WTC11 (cell line): ENCODE results near the gene KHSRP. TPM values are rescaled to one million over a fixed set of nuclear protein-coding genes. Genes with fewer than 3 reads are reported as not detected.

Experiments used
- CREB1 ChIP-seq: sonication (generic); formaldehyde crosslinking; IDR thresholded peaks from 2 replicates; pipeline ENCODE4 v1.8.0; 2023; ENCODE audit warnings: mild to moderate bottlenecking, missing genetic modification reagents
- CREM ChIP-seq: sonication (generic); formaldehyde crosslinking; IDR thresholded peaks from 2 replicates; pipeline ENCODE4 v1.8.1; 2022; ENCODE audit warnings: mild to moderate bottlenecking, missing genetic modification reagents, moderate library complexity
- NR1H2 ChIP-seq: sonication (generic); formaldehyde crosslinking; IDR thresholded peaks from 2 replicates; pipeline ENCODE4 v1.9.0; 2021; ENCODE audit warnings: mild to moderate bottlenecking, moderate library complexity, missing genetic modification reagents
- PRRX2 ChIP-seq: fragments of 250-450 bp; sonication (Bioruptor Pico); IDR thresholded peaks from 2 replicates; pipeline ENCODE4 v1.8.0; 2021; ENCODE audit warnings: mild to moderate bottlenecking
- RELA ChIP-seq: sonication (generic); formaldehyde crosslinking; IDR thresholded peaks from 2 replicates; pipeline ENCODE4 v1.8.1; 2022; ENCODE audit warnings: missing genetic modification reagents, mild to moderate bottlenecking, borderline replicate concordance
- SMAD4 ChIP-seq: sonication (generic); formaldehyde crosslinking; IDR thresholded peaks from 2 replicates; pipeline ENCODE4 v1.8.0; 2022; ENCODE audit warnings: mild to moderate bottlenecking, missing genetic modification reagents
- SP1 ChIP-seq: sonication (generic); formaldehyde crosslinking; conservative IDR thresholded peaks from 2 replicates; pipeline ENCODE4 v1.8.1; 2022; ENCODE audit warnings: missing genetic modification reagents
- TEAD4 ChIP-seq: sonication (generic); formaldehyde crosslinking; IDR thresholded peaks from 2 replicates; pipeline ENCODE4 v1.8.0; 2022; ENCODE audit warnings: mild to moderate bottlenecking, missing genetic modification reagents
- TP53 ChIP-seq: sonication (generic); formaldehyde crosslinking; IDR thresholded peaks from 2 replicates; pipeline ENCODE4 v1.8.1; 2023; ENCODE audit warnings: mild to moderate bottlenecking, missing genetic modification reagents
- ZNF219 ChIP-seq: sonication (generic); formaldehyde crosslinking; IDR thresholded peaks from 2 replicates; pipeline ENCODE4 v1.8.0; 2023; ENCODE audit warnings: missing genetic modification reagents, mild to moderate bottlenecking, borderline replicate concordance
- ZNF232 ChIP-seq: sonication (generic); formaldehyde crosslinking; IDR thresholded peaks from 2 replicates; pipeline ENCODE4 v1.8.0; 2022; ENCODE audit warnings: mild to moderate bottlenecking, missing genetic modification reagents
- ZNF317 ChIP-seq: sonication (generic); formaldehyde crosslinking; IDR thresholded peaks from 2 replicates; pipeline ENCODE4 v1.8.1; 2023; ENCODE audit warnings: low read depth, mild to moderate bottlenecking, moderate library complexity, missing genetic modification reagents, borderline replicate concordance
- total RNA-seq: library from RNA; stranded (reverse); gene quantifications from 3 replicates; pipeline ENCODE4 v1.2.3, GENCODE V29; 2021
- TF ChIP-seq, protein P1 (sequence below): fragments of 250-450 bp; sonication (Bioruptor Pico); IDR thresholded peaks from 2 replicates; pipeline ENCODE4 v1.9.0; 2021; ENCODE audit warnings: mild to moderate bottlenecking
- TF ChIP-seq, protein P2 (sequence below): sonication (generic); formaldehyde crosslinking; IDR thresholded peaks from 2 replicates; pipeline ENCODE4 v1.8.1; 2022; ENCODE audit warnings: low read depth, mild to moderate bottlenecking, moderate library complexity, missing genetic modification reagents, borderline replicate concordance
- TF ChIP-seq, protein P3 (sequence below): sonication (generic); formaldehyde crosslinking; conservative IDR thresholded peaks from 2 replicates; pipeline ENCODE4 v1.8.1; 2022; ENCODE audit warnings: mild to moderate bottlenecking, missing genetic modification reagents
- TF ChIP-seq, protein P4 (sequence below): sonication (generic); formaldehyde crosslinking; IDR thresholded peaks from 2 replicates; pipeline ENCODE4 v1.8.0; 2022; ENCODE audit warnings: mild to moderate bottlenecking, missing genetic modification reagents
- TF ChIP-seq, protein P5 (sequence below): sonication (generic); formaldehyde crosslinking; IDR thresholded peaks from 2 replicates; pipeline ENCODE4 v1.8.1; 2023; ENCODE audit warnings: mild to moderate bottlenecking, missing genetic modification reagents
- TF ChIP-seq, protein P6 (sequence below): sonication (generic); formaldehyde crosslinking; IDR thresholded peaks from 2 replicates; pipeline ENCODE4 v1.8.1; 2023; ENCODE audit warnings: mild to moderate bottlenecking, moderate library complexity, missing genetic modification reagents
- TF ChIP-seq, protein P7 (sequence below): fragments of 250-450 bp; sonication (Bioruptor Pico); conservative IDR thresholded peaks from 2 replicates; pipeline ENCODE4 v1.9.0; 2021; ENCODE audit warnings: mild to moderate bottlenecking
- TF ChIP-seq, protein P8 (sequence below): sonication (generic); formaldehyde crosslinking; IDR thresholded peaks from 2 replicates; pipeline ENCODE4 v1.8.1; 2022; ENCODE audit warnings: missing genetic modification reagents, borderline replicate concordance
- TF ChIP-seq, protein P9 (sequence below): fragments of 250-450 bp; sonication (Bioruptor Pico); IDR thresholded peaks from 2 replicates; pipeline ENCODE4 v1.9.0; 2021; ENCODE audit warnings: mild to moderate bottlenecking, borderline replicate concordance

The KHSRP gene
- total RNA-seq, 1 experiment from 2014 or later, result 572 TPM

DNA sequence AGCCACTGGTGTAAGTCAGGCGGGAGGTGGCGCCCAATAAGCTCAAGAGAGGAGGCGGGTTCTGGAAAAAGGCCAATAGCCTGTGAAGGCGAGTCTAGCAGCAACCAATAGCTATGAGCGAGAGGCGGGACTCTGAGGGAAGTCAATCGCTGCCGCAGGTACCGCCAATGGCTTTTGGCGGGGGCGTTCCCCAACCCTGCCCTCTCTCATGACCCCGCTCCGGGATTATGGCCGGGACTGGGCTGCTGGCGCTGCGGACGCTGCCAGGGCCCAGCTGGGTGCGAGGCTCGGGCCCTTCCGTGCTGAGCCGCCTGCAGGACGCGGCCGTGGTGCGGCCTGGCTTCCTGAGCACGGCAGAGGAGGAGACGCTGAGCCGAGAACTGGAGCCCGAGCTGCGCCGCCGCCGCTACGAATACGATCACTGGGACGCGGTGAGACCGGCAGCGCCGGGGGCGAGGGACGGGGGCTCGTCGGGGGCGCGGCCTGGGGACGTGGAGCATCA is 52.0 kb downstream of the KHSRP start, which contains the start of gene ALKBH7 (continued):
- TF ChIP-seq, protein P1, sequence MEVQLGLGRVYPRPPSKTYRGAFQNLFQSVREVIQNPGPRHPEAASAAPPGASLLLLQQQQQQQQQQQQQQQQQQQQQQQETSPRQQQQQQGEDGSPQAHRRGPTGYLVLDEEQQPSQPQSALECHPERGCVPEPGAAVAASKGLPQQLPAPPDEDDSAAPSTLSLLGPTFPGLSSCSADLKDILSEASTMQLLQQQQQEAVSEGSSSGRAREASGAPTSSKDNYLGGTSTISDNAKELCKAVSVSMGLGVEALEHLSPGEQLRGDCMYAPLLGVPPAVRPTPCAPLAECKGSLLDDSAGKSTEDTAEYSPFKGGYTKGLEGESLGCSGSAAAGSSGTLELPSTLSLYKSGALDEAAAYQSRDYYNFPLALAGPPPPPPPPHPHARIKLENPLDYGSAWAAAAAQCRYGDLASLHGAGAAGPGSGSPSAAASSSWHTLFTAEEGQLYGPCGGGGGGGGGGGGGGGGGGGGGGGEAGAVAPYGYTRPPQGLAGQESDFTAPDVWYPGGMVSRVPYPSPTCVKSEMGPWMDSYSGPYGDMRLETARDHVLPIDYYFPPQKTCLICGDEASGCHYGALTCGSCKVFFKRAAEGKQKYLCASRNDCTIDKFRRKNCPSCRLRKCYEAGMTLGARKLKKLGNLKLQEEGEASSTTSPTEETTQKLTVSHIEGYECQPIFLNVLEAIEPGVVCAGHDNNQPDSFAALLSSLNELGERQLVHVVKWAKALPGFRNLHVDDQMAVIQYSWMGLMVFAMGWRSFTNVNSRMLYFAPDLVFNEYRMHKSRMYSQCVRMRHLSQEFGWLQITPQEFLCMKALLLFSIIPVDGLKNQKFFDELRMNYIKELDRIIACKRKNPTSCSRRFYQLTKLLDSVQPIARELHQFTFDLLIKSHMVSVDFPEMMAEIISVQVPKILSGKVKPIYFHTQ (CRISPR knock-in tag), result no peak
- TF ChIP-seq, protein P2, sequence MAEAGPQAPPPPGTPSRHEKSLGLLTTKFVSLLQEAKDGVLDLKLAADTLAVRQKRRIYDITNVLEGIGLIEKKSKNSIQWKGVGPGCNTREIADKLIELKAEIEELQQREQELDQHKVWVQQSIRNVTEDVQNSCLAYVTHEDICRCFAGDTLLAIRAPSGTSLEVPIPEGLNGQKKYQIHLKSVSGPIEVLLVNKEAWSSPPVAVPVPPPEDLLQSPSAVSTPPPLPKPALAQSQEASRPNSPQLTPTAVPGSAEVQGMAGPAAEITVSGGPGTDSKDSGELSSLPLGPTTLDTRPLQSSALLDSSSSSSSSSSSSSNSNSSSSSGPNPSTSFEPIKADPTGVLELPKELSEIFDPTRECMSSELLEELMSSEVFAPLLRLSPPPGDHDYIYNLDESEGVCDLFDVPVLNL (CRISPR knock-in tag), result 0 out of 2 replicates have a peak, but pooled peaks have one; percentile 17
- TF ChIP-seq ZNF232 (CRISPR knock-in tag) (no peak), ZNF317 (CRISPR knock-in tag) (no peak), RELA (CRISPR knock-in tag) (peak; percentile 87; the same call in 1 of the 2 replicates), PRRX2 (CRISPR knock-in tag) (no peak), TEAD4 (no peak), CREB1 (CRISPR knock-in tag) (no peak), NR1H2 (CRISPR knock-in tag) (no peak), CREM (CRISPR knock-in tag) (peak; percentile 61; the same call in 1 of the 2 replicates), TP53 (no peak), ZNF219 (no peak), SMAD4 (CRISPR knock-in tag) (no peak), SP1 (CRISPR knock-in tag) (peak; percentile 83)
- TF ChIP-seq, protein P3, sequence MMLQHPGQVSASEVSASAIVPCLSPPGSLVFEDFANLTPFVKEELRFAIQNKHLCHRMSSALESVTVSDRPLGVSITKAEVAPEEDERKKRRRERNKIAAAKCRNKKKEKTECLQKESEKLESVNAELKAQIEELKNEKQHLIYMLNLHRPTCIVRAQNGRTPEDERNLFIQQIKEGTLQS, result no peak
- TF ChIP-seq, protein P4, sequence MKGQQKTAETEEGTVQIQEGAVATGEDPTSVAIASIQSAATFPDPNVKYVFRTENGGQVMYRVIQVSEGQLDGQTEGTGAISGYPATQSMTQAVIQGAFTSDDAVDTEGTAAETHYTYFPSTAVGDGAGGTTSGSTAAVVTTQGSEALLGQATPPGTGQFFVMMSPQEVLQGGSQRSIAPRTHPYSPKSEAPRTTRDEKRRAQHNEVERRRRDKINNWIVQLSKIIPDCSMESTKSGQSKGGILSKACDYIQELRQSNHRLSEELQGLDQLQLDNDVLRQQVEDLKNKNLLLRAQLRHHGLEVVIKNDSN, result peak; percentile 58
- TF ChIP-seq, protein P5, sequence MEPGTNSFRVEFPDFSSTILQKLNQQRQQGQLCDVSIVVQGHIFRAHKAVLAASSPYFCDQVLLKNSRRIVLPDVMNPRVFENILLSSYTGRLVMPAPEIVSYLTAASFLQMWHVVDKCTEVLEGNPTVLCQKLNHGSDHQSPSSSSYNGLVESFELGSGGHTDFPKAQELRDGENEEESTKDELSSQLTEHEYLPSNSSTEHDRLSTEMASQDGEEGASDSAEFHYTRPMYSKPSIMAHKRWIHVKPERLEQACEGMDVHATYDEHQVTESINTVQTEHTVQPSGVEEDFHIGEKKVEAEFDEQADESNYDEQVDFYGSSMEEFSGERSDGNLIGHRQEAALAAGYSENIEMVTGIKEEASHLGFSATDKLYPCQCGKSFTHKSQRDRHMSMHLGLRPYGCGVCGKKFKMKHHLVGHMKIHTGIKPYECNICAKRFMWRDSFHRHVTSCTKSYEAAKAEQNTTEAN, result 0 out of 2 replicates have a peak, but pooled peaks have one; percentile 26
- TF ChIP-seq, protein P6, sequence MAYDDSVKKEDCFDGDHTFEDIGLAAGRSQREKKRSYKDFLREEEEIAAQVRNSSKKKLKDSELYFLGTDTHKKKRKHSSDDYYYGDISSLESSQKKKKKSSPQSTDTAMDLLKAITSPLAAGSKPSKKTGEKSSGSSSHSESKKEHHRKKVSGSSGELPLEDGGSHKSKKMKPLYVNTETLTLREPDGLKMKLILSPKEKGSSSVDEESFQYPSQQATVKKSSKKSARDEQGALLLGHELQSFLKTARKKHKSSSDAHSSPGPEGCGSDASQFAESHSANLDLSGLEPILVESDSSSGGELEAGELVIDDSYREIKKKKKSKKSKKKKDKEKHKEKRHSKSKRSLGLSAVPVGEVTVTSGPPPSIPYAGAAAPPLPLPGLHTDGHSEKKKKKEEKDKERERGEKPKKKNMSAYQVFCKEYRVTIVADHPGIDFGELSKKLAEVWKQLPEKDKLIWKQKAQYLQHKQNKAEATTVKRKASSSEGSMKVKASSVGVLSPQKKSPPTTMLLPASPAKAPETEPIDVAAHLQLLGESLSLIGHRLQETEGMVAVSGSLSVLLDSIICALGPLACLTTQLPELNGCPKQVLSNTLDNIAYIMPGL (CRISPR knock-in tag), result peak; percentile 77; the same call in 1 of the 2 replicates
- TF ChIP-seq, protein P7, sequence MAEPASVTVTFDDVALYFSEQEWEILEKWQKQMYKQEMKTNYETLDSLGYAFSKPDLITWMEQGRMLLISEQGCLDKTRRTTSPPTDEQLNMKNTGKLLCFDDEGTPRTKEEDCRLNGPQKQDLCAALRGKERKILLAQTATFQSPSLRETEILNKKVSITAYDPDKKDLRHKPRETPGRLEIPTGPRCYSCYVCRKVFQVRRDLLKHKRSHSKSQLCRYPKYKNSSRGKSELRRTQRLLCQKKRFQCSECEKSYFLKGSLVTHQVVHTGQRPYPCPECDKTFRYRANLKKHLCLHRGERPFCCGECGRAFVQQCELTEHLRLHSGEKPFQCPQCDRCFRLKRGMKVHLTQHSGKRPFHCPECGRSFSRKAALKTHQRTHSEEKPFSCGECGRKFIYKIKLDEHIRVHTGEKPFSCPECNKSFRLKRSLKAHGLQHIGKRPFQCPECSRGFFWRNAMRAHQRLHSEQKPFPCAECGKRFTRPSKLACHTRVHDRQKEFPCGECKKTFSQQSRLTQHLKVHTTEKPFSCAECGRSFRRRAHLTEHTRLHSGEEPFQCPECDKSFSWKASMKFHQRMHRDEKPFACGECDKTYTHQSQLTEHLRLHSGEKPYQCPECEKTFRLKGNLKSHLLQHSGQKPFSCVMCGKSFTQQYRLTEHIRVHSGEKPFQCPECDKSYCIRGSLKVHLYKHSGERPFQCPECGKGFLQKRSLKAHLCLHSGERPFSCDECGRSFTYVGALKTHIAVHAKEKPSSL (CRISPR knock-in tag), result no peak
- TF ChIP-seq, protein P8, sequence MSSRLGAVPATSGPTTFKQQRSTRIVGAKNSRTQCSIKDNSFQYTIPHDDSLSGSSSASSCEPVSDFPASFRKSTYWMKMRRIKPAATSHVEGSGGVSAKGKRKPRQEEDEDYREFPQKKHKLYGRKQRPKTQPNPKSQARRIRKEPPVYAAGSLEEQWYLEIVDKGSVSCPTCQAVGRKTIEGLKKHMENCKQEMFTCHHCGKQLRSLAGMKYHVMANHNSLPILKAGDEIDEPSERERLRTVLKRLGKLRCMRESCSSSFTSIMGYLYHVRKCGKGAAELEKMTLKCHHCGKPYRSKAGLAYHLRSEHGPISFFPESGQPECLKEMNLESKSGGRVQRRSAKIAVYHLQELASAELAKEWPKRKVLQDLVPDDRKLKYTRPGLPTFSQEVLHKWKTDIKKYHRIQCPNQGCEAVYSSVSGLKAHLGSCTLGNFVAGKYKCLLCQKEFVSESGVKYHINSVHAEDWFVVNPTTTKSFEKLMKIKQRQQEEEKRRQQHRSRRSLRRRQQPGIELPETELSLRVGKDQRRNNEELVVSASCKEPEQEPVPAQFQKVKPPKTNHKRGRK, result no peak
- TF ChIP-seq, protein P9, sequence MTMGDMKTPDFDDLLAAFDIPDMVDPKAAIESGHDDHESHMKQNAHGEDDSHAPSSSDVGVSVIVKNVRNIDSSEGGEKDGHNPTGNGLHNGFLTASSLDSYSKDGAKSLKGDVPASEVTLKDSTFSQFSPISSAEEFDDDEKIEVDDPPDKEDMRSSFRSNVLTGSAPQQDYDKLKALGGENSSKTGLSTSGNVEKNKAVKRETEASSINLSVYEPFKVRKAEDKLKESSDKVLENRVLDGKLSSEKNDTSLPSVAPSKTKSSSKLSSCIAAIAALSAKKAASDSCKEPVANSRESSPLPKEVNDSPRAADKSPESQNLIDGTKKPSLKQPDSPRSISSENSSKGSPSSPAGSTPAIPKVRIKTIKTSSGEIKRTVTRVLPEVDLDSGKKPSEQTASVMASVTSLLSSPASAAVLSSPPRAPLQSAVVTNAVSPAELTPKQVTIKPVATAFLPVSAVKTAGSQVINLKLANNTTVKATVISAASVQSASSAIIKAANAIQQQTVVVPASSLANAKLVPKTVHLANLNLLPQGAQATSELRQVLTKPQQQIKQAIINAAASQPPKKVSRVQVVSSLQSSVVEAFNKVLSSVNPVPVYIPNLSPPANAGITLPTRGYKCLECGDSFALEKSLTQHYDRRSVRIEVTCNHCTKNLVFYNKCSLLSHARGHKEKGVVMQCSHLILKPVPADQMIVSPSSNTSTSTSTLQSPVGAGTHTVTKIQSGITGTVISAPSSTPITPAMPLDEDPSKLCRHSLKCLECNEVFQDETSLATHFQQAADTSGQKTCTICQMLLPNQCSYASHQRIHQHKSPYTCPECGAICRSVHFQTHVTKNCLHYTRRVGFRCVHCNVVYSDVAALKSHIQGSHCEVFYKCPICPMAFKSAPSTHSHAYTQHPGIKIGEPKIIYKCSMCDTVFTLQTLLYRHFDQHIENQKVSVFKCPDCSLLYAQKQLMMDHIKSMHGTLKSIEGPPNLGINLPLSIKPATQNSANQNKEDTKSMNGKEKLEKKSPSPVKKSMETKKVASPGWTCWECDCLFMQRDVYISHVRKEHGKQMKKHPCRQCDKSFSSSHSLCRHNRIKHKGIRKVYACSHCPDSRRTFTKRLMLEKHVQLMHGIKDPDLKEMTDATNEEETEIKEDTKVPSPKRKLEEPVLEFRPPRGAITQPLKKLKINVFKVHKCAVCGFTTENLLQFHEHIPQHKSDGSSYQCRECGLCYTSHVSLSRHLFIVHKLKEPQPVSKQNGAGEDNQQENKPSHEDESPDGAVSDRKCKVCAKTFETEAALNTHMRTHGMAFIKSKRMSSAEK (CRISPR knock-in tag), result no peak
